HL-60 (cell line): ENCODE results near the gene ZNF827.

ENCODE experiments used
- DNase-seq, 2 experiments: peaks; one replicate each; pipeline ENCODE4 v3.0.0-alpha.2; 2010 to 2020; ENCODE audit warnings: low read depth in 1 of 2, low spot score in 1 of 2
- H3K27ac ChIP-seq: fragments of 250-450 bp; sonication (Bioruptor Pico); replicated peaks from 2 replicates; pipeline ENCODE4 v1.5.1; 2020; ENCODE audit warnings: mild to moderate bottlenecking, moderate library complexity
- H3K27me3 ChIP-seq: fragments of 250-450 bp; sonication (Bioruptor Pico); 2 replicates; pipeline ENCODE4 v1.5.1; 2021; ENCODE audit warnings: mild to moderate bottlenecking, moderate library complexity; ENCODE audit not compliant: insufficient read depth, poor library complexity, severe bottlenecking
- H3K4me3 ChIP-seq: replicated peaks from 2 replicates; pipeline ENCODE4 v1.5.1; 2011; ENCODE audit warnings: mild to moderate bottlenecking, control low read depth, low read length; ENCODE audit not compliant: insufficient read depth
- GABPA ChIP-seq: IDR thresholded peaks from 2 replicates; pipeline ENCODE4 v1.6.1; 2012; ENCODE audit warnings: low read depth
- POLR2AphosphoS5 ChIP-seq: IDR thresholded peaks from 2 replicates; pipeline ENCODE4 v1.6.1; 2012; ENCODE audit warnings: low read depth
- SPI1 ChIP-seq: IDR thresholded peaks from 2 replicates; pipeline ENCODE4 v1.6.1; 2012; ENCODE audit warnings: low read depth, mild to moderate bottlenecking, borderline replicate concordance
- TF ChIP-seq, protein P1 (sequence below): IDR thresholded peaks from one replicate; pipeline ENCODE4 v1.5.1; 2011; ENCODE audit warnings: low read length, control low read depth, inconsistent platforms; ENCODE audit not compliant: insufficient read depth
- TF ChIP-seq, protein P2 (sequence below): IDR thresholded peaks from 2 replicates; pipeline ENCODE4 v1.6.1; 2012; ENCODE audit warnings: low read depth; ENCODE audit not compliant: insufficient replicate concordance

Gene ZNF827

DNA sequence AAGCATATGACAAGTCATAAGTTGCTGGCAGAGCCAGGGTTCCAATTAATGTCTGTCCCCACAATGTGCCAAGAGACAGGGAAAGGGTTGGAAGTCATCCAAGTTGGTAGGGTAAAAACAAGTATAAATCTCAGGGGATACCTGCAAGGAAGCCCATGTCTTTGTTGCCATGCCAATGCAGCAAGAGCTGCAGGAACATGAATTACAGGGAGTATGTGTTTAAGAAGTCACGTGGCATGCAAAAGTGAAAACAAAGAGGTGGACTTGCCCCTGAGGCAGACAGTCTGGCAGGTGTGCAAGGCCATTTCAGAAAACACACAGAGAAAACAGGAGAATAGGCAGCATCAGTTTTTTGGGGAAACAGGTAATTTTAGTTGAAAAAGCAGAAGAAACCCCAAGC, 229.3 kb downstream of the ZNF827 start:
- Histone ChIP-seq H3K4me3 (no peak overlapping the region), H3K27ac (no peak overlapping the region), H3K27me3 (no peaks in the 10 kb centered on the region)
- DNase-seq = no peak
- TF ChIP-seq, protein P1, sequence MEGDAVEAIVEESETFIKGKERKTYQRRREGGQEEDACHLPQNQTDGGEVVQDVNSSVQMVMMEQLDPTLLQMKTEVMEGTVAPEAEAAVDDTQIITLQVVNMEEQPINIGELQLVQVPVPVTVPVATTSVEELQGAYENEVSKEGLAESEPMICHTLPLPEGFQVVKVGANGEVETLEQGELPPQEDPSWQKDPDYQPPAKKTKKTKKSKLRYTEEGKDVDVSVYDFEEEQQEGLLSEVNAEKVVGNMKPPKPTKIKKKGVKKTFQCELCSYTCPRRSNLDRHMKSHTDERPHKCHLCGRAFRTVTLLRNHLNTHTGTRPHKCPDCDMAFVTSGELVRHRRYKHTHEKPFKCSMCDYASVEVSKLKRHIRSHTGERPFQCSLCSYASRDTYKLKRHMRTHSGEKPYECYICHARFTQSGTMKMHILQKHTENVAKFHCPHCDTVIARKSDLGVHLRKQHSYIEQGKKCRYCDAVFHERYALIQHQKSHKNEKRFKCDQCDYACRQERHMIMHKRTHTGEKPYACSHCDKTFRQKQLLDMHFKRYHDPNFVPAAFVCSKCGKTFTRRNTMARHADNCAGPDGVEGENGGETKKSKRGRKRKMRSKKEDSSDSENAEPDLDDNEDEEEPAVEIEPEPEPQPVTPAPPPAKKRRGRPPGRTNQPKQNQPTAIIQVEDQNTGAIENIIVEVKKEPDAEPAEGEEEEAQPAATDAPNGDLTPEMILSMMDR = no peak
- TF ChIP-seq GABPA (no peak), SPI1 (no peak), POLR2AphosphoS5 (no peak)
- TF ChIP-seq, protein P2, sequence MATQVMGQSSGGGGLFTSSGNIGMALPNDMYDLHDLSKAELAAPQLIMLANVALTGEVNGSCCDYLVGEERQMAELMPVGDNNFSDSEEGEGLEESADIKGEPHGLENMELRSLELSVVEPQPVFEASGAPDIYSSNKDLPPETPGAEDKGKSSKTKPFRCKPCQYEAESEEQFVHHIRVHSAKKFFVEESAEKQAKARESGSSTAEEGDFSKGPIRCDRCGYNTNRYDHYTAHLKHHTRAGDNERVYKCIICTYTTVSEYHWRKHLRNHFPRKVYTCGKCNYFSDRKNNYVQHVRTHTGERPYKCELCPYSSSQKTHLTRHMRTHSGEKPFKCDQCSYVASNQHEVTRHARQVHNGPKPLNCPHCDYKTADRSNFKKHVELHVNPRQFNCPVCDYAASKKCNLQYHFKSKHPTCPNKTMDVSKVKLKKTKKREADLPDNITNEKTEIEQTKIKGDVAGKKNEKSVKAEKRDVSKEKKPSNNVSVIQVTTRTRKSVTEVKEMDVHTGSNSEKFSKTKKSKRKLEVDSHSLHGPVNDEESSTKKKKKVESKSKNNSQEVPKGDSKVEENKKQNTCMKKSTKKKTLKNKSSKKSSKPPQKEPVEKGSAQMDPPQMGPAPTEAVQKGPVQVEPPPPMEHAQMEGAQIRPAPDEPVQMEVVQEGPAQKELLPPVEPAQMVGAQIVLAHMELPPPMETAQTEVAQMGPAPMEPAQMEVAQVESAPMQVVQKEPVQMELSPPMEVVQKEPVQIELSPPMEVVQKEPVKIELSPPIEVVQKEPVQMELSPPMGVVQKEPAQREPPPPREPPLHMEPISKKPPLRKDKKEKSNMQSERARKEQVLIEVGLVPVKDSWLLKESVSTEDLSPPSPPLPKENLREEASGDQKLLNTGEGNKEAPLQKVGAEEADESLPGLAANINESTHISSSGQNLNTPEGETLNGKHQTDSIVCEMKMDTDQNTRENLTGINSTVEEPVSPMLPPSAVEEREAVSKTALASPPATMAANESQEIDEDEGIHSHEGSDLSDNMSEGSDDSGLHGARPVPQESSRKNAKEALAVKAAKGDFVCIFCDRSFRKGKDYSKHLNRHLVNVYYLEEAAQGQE = no peak
